CD4-positive, alpha-beta T cell (primary cell): ENCODE measurements around the gene GRM4. TPM values are rescaled to one million over a fixed set of nuclear protein-coding genes. Genes with fewer than 3 reads are reported as not detected.

Experiments used
- ATAC-seq: fragments of 200-7000 bp; cut with Tn5 transposase; one replicate; pipeline ENCODE4 v1.10.0; 2022; ENCODE audit warnings: mild to moderate bottlenecking; ENCODE audit not compliant: poor library complexity
- CTCF ChIA-PET: fragments of 350-600 bp; sonication (Branson Sonifier 250); formaldehyde crosslinking; loops from one replicate; lab custom pipeline; 2021; ENCODE audit warnings: antibody characterized with exemption, inconsistent platforms; lab: Charles Lee
- POLR2A ChIA-PET: fragments of 350-600 bp; sonication (Branson Sonifier 250); formaldehyde crosslinking; loops from one replicate; lab custom pipeline; 2021; ENCODE audit warnings: antibody characterized with exemption, inconsistent platforms; lab: Charles Lee
- DNase-seq, 14 experiments: peaks; one replicate each; pipeline ENCODE4 v3.0.0-alpha.2; 2013 to 2020; ENCODE audit warnings: mixed read lengths in 2 of 14
- H3K27ac ChIP-seq, 2 donors: one replicate each; pipeline versions ENCODE4 v1.5.1 to v1.7.0; 2013; ENCODE audit warnings: low read length in 2 of 2, low read depth in 1 of 2, mild to moderate bottlenecking in 1 of 2
- H3K27me3 ChIP-seq, 2 experiments: 1 replicate in 1 of 2; 2 replicates in 1 of 2; pipeline versions ENCODE4 v1.6.1 to v1.7.0; 2013; ENCODE audit warnings: low read length in 2 of 2, control low read depth in 1 of 2, mild to moderate bottlenecking in 1 of 2, moderate library complexity in 1 of 2; ENCODE audit not compliant: insufficient read depth in 2 of 2, control insufficient read depth in 1 of 2
- H3K36me3 ChIP-seq: one replicate; pipeline ENCODE4 v1.6.1; 2013; ENCODE audit warnings: low read length, control low read depth; ENCODE audit not compliant: insufficient read depth
- H3K4me1 ChIP-seq: one replicate; pipeline ENCODE4 v1.6.1; 2013; ENCODE audit warnings: low read length, control low read depth; ENCODE audit not compliant: insufficient read depth
- H3K4me3 ChIP-seq: one replicate; pipeline ENCODE4 v1.5.1; 2013; ENCODE audit warnings: mild to moderate bottlenecking, low read length, moderate library complexity
- H3K9me3 ChIP-seq, 2 experiments: 1 replicate in 1 of 2; 2 replicates in 1 of 2; pipeline versions ENCODE4 v1.6.1 to v1.7.0; 2013; ENCODE audit warnings: low read length in 2 of 2, mild to moderate bottlenecking in 2 of 2, control low read depth in 1 of 2, moderate library complexity in 1 of 2; ENCODE audit not compliant: control insufficient read depth in 1 of 2, insufficient read depth in 1 of 2
- H3K27ac Mint-ChIP-seq: one replicate; pipeline ENCODE4 v1.8.0; 2020; ENCODE audit warnings: mixed read lengths
- H3K27me3 Mint-ChIP-seq: one replicate; pipeline ENCODE4 v1.8.0; 2021; ENCODE audit warnings: mixed read lengths
- H3K36me3 Mint-ChIP-seq: one replicate; pipeline ENCODE4 v1.8.0; 2021; ENCODE audit warnings: low read depth, mixed read lengths
- H3K4me1 Mint-ChIP-seq: one replicate; pipeline ENCODE4 v1.8.0; 2021; ENCODE audit warnings: low read depth, mixed read lengths
- H3K4me3 Mint-ChIP-seq: one replicate; pipeline ENCODE4 v1.8.0; 2020; ENCODE audit warnings: mild to moderate bottlenecking, mixed read lengths
- H3K9me3 Mint-ChIP-seq: one replicate; pipeline ENCODE4 v1.8.0; 2020; ENCODE audit warnings: mixed read lengths
- intact Hi-C, 2 experiments: fragments of 100-400 bp; cut with DNase I in 1 of 2; cut with micrococcal nuclease in 1 of 2; formaldehyde crosslinking; loops; one replicate each; pipeline versions ENCODE4 v1.15.1 to v1.9.0; 2023 to 2025; cut with DNase I, micrococcal nuclease
- total RNA-seq, 174 experiments: library from RNA in 2 of 174; stranded (reverse) in 2 of 174; gene quantifications; one replicate each; pipeline ENCODE4 v1.2.3 and lab custom pipeline; 2021 to 2026
- TF ChIP-seq, protein P1 (sequence below): fragments of 200-600 bp; IDR thresholded peaks from one replicate; pipeline ENCODE4 v1.8.0; 2022; ENCODE audit warnings: antibody characterized with exemption, mild to moderate bottlenecking

Gene GRM4
- total RNA-seq, 2 experiments from 2014 or later, result 0.08 TPM; not detected in 1

- Mint-ChIP-seq H3K27ac (no peak overlapping the region), H3K4me1 (no peaks in the 10 kb centered on the region), H3K4me3 (no peak overlapping the region), H3K9me3 (no peaks in the 10 kb centered on the region), H3K36me3 (no peaks in the 10 kb centered on the region), H3K27me3 (peaks cover 25% of the 10 kb centered on the region)
- ChIA-PET POLR2A (no interaction called here), CTCF (no interaction called here)
- no peaks in the 10 kb centered on the region for H3K4me1 ChIP-seq
- H3K9me3 ChIP-seq, result peaks cover 0 to 4% of the 10 kb centered on the region in 2 experiments
- H3K36me3 ChIP-seq, result no peaks in the 10 kb centered on the region
- peaks cover 2 to 11% of the 10 kb centered on the region in 2 experiments for H3K27me3 ChIP-seq
- ATAC-seq (no peak), DNase-seq (no peak)
- TF ChIP-seq, protein P1, sequence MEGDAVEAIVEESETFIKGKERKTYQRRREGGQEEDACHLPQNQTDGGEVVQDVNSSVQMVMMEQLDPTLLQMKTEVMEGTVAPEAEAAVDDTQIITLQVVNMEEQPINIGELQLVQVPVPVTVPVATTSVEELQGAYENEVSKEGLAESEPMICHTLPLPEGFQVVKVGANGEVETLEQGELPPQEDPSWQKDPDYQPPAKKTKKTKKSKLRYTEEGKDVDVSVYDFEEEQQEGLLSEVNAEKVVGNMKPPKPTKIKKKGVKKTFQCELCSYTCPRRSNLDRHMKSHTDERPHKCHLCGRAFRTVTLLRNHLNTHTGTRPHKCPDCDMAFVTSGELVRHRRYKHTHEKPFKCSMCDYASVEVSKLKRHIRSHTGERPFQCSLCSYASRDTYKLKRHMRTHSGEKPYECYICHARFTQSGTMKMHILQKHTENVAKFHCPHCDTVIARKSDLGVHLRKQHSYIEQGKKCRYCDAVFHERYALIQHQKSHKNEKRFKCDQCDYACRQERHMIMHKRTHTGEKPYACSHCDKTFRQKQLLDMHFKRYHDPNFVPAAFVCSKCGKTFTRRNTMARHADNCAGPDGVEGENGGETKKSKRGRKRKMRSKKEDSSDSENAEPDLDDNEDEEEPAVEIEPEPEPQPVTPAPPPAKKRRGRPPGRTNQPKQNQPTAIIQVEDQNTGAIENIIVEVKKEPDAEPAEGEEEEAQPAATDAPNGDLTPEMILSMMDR, result no peak
- H3K4me3 ChIP-seq, result no peak overlapping the region
- intact Hi-C loops, result no loop called here
- no peak overlapping the region for H3K27ac ChIP-seq
Observed at GRCh38 chr6:34099878-34100277, 46.0 kb downstream of the GRM4 start.

- ATAC-seq, result no peak
- CTCF ChIA-PET, result no interaction called here
- no peak overlapping the region for H3K4me3 Mint-ChIP-seq
Observed at GRCh38 chr6:34098045-34098936, 47.6 kb downstream of the GRM4 start.

DNA sequence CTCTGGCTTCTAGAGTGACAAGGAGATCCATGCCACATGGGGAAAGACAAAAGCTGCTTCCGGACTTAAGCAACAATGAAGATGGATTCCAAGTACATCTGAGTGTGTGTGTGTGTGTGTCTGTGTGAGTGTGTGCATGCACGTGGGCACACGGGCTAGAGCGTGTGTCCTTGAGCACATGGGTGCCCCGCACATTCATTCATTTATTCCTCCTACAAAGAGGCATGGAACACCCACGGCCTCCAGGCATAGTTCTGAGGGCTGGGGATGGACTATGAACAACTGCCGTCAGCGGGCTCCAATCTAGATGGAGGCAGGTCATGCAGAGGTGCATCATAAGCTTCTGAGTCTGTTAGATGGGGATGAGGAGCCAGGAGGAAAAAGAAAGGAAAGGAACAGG lies 49.1 kb downstream of the GRM4 start:
- CTCF ChIA-PET, result no interaction called here
- TF ChIP-seq, protein P1, result no peak
- no peak overlapping the region for H3K27ac ChIP-seq
- H3K27me3 ChIP-seq, result peaks cover 7 to 17% of the 10 kb centered on the region in 2 experiments
- no peaks in the 10 kb centered on the region for H3K4me1 ChIP-seq
- Mint-ChIP-seq H3K4me1 (no peaks in the 10 kb centered on the region), H3K36me3 (no peaks in the 10 kb centered on the region), H3K27ac (no peak overlapping the region), H3K27me3 (peaks cover 38% of the 10 kb centered on the region), H3K9me3 (no peaks in the 10 kb centered on the region), H3K4me3 (no peak overlapping the region)
- no peak for ATAC-seq
- no peak for DNase-seq
- POLR2A ChIA-PET, result interaction anchor here (0.6 kb wide), 1 partner anchor 753 kb away, joined by 6 read pairs; no protein-coding TSS in a partner anchor
- H3K4me3 ChIP-seq, result no peak overlapping the region
- no peaks in the 10 kb centered on the region for H3K36me3 ChIP-seq
- H3K9me3 ChIP-seq, result peaks cover 0 to 9% of the 10 kb centered on the region in 2 experiments
- intact Hi-C loops, result no loop called here

More at GRCh38 chr6:34098045-34098936, 47.6 kb downstream of the GRM4 start:
- TF ChIP-seq, protein P1, result no peak
- H3K36me3 ChIP-seq, result no peaks in the 10 kb centered on the region
- no peak for DNase-seq
- peaks cover 7 to 17% of the 10 kb centered on the region in 2 experiments for H3K27me3 ChIP-seq
- H3K27ac ChIP-seq, result no peak overlapping the region
- intact Hi-C loops, result no loop called here
- no peak overlapping the region for H3K27ac Mint-ChIP-seq
- no peaks in the 10 kb centered on the region for H3K9me3 Mint-ChIP-seq
- peaks cover 0 to 9% of the 10 kb centered on the region in 2 experiments for H3K9me3 ChIP-seq
- no peaks in the 10 kb centered on the region for H3K4me1 Mint-ChIP-seq
- H3K4me3 ChIP-seq, result no peak overlapping the region
- no peaks in the 10 kb centered on the region for H3K36me3 Mint-ChIP-seq
- peaks cover 35% of the 10 kb centered on the region for H3K27me3 Mint-ChIP-seq
- H3K4me1 ChIP-seq, result no peaks in the 10 kb centered on the region
- POLR2A ChIA-PET, result no interaction called here
